Activated CD8-positive, alpha-beta T cell treated with anti-CD3 and anti-CD28 coated beads for 36 hours (primary cell): ENCODE measurements around the gene SC5D. TPM values are rescaled to one million over a fixed set of nuclear protein-coding genes. Genes with fewer than 3 reads are reported as not detected.

Experiments
- ATAC-seq: fragments of 200-7000 bp; cut with Tn5 transposase; one replicate; pipeline ENCODE4 v1.10.0; 2021; ENCODE audit warnings: mild to moderate bottlenecking, moderate library complexity
- CTCF ChIA-PET: fragments of 350-600 bp; sonication (Branson Sonifier 250); formaldehyde crosslinking; loops from one replicate; lab custom pipeline; 2021; ENCODE audit warnings: antibody characterized with exemption; lab: Charles Lee
- POLR2A ChIA-PET: fragments of 350-600 bp; sonication (Branson Sonifier 250); formaldehyde crosslinking; loops from one replicate; lab custom pipeline; 2021; ENCODE audit warnings: antibody characterized with exemption; lab: Charles Lee
- DNase-seq: peaks from one replicate; pipeline ENCODE4 v3.0.0-alpha.2; 2020
- H3K27ac Mint-ChIP-seq: one replicate; pipeline ENCODE4 v1.8.0; 2021; ENCODE audit warnings: mild to moderate bottlenecking, mixed read lengths
- H3K27me3 Mint-ChIP-seq: one replicate; pipeline ENCODE4 v1.8.0; 2021; ENCODE audit warnings: mixed read lengths
- H3K36me3 Mint-ChIP-seq: one replicate; pipeline ENCODE4 v1.8.0; 2021; ENCODE audit warnings: low read depth, mixed read lengths
- H3K4me1 Mint-ChIP-seq: one replicate; pipeline ENCODE4 v1.8.0; 2021; ENCODE audit warnings: low read depth, mixed read lengths
- H3K4me3 Mint-ChIP-seq: one replicate; pipeline ENCODE4 v1.8.0; 2021; ENCODE audit warnings: mild to moderate bottlenecking, moderate library complexity, mixed read lengths
- H3K9me3 Mint-ChIP-seq: one replicate; pipeline ENCODE4 v1.8.0; 2021; ENCODE audit warnings: mixed read lengths
- CTCF ChIP-seq: fragments of 200-600 bp; IDR thresholded peaks from one replicate; pipeline ENCODE4 v1.8.0; 2022; ENCODE audit warnings: antibody characterized with exemption, mild to moderate bottlenecking
- intact Hi-C: fragments of 100-400 bp; cut with micrococcal nuclease; formaldehyde crosslinking; loops from one replicate; pipeline ENCODE4 v1.10.0; 2022
- total RNA-seq, 2 experiments: library from RNA; stranded (reverse); gene quantifications; one replicate each; pipeline ENCODE4 v1.2.3, GENCODE V29; 2021

Gene SC5D
- total RNA-seq, 2 experiments from 2014 or later, result 18.2 to 20.5 TPM

DNA sequence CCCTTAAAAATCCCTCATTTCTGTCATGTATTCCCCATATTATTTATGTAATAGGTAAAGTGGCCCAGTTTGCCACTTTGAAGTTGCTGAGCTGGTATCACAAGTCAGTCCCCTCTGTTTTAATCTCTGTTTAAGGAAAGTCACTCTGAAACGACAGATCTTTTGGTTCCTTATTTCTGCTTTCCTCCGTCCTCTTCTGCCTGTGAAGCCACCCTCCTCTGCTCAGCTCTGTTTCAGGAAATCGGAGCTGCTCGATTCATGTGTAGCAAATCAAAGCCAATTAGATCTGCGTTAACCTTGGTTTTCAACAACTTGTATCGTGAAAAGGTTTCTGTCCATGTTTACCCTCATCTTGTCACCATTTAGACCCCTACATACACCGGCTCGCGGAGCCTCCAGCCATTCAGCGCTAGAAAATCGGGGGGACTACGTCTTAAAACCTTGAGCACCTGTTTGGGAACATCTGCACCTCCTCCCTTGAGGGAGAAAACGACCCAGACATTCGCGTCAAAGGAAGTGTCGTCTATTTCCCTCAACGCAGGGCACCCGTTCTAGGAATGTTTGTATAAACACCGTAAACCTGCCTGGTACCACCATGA lies 576 bp upstream of the SC5D start:
- Mint-ChIP-seq H3K9me3 (peaks cover 5% of the 10 kb centered on the region), H3K27ac (peak overlapping the region; percentile 94), H3K27me3 (no peaks in the 10 kb centered on the region), H3K4me3 (peak overlapping the region; percentile 91), H3K36me3 (peaks cover 4% of the 10 kb centered on the region), H3K4me1 (peaks cover 34% of the 10 kb centered on the region)
- no peak for TF ChIP-seq CTCF
- ATAC-seq, result no peak
- CTCF ChIA-PET, result interaction anchor here (0.6 to 1.8 kb wide), 4 partner anchors 10 to 299 kb away, joined by 3 to 10 read pairs (median 4); no protein-coding TSS in a partner anchor
- POLR2A ChIA-PET, result interaction anchor here (1.0 to 1.5 kb wide), 5 partner anchors 13 to 173 kb away, joined by 3 to 5 read pairs (median 4); partner anchors contain the start of gene SORL1
- no peak for DNase-seq
- intact Hi-C loops, result no loop called here

DNA sequence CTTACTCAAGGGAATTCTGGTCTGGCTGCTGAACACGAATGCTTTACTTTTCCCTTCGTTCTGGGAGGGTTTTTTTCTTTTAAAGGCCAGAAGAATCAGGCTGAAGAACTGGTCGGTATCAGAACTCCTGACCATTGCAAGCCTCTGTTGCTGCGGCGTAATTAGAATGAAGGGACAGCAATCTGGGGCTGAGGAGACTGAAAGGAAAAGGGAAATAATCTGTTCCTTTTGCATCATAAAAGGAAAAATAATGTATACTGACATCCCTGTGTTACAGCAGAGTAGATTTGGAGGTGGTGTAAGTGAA lies 670 bp downstream of the SC5D start:
- Mint-ChIP-seq H3K4me3 (peak overlapping the region; percentile 91), H3K27ac (peak overlapping the region; percentile 94), H3K27me3 (no peaks in the 10 kb centered on the region), H3K4me1 (peaks cover 38% of the 10 kb centered on the region), H3K36me3 (peaks cover 4% of the 10 kb centered on the region), H3K9me3 (peaks cover 5% of the 10 kb centered on the region)
- DNase-seq, result no peak
- ChIA-PET CTCF (interaction anchor here (1.6 kb wide), 1 partner anchor 298 kb away, joined by 8 read pairs; no protein-coding TSS in a partner anchor), POLR2A (interaction anchor here (1.4 to 1.5 kb wide), 2 partner anchors 134 to 159 kb away, joined by 3 to 5 read pairs; partner anchors contain the start of gene SORL1)
- no peak for ATAC-seq
- intact Hi-C loops, result no loop called here
- TF ChIP-seq CTCF, result no peak

GRCh38 chr11:121295246-121296029 lies 2.9 kb downstream of the SC5D start:
- CTCF ChIA-PET, result no interaction called here
- TF ChIP-seq CTCF, result no peak
- intact Hi-C loops, result no loop called here
- no peak overlapping the region for H3K27ac Mint-ChIP-seq
- ATAC-seq (no peak), DNase-seq (no peak)
- peaks cover 9% of the 10 kb centered on the region for H3K36me3 Mint-ChIP-seq
- no peaks in the 10 kb centered on the region for H3K27me3 Mint-ChIP-seq
- no peak overlapping the region for H3K4me3 Mint-ChIP-seq
- POLR2A ChIA-PET, result no interaction called here
- H3K9me3 Mint-ChIP-seq, result peaks cover 3% of the 10 kb centered on the region
- peaks cover 48% of the 10 kb centered on the region for H3K4me1 Mint-ChIP-seq

DNA sequence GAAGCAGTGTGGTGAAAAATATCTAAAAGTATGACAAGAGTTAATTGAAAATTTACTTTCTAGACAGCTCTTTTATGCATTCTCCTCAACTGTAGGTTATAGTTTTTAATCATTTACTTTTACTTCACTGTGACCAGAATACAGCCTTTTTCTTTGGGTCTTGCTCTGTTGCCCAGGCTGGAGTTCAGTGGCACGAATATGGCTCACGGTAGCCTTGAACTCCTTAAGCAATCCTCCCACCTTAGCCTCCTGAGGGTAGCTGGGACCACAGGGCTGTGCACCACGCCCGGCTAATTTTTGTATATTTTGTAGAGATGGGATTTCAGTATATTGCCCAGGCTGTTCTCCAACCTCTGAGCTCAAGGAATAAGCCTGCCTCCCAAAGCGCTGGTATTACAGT lies 5.3 kb downstream of the SC5D start:
- intact Hi-C loops, result no loop called here
- Mint-ChIP-seq H3K27me3 (no peaks in the 10 kb centered on the region), H3K4me3 (no peak overlapping the region), H3K27ac (no peak overlapping the region), H3K36me3 (peaks cover 9% of the 10 kb centered on the region), H3K4me1 (peaks cover 60% of the 10 kb centered on the region), H3K9me3 (peaks cover 3% of the 10 kb centered on the region)
- ATAC-seq (no peak), DNase-seq (no peak)
- POLR2A ChIA-PET, result interaction anchor here (0.7 to 1.2 kb wide), 3 partner anchors 11 to 1609 kb away, joined by 3 read pairs; no protein-coding TSS in a partner anchor
- CTCF ChIA-PET, result no interaction called here
- no peak for TF ChIP-seq CTCF

DNA sequence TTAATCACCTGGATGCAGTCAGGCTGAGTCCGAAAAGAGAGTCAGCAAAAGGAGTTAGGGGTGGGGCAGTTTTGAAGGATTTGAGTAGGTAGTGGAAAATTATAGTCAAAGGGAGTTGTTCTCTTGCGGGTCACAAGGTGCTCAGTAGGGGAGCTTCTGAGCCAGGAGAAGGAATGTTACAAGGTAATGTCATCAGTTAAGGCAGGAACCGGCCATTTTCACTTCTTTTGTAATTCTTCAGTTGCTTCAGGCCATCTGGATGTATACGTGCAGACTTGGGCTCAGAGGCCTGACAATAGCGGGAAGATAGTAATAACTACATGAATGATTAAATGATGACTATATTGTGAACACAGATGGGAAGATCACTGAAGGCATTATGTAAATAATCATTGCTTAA lies 6.2 kb downstream of the SC5D start:
- H3K4me3 Mint-ChIP-seq, result no peak overlapping the region
- H3K36me3 Mint-ChIP-seq, result peaks cover 9% of the 10 kb centered on the region
- TF ChIP-seq CTCF, result no peak
- ChIA-PET CTCF (no interaction called here), POLR2A (interaction anchor here (0.7 to 1.2 kb wide), 3 partner anchors 11 to 30 kb away, joined by 3 read pairs; no protein-coding TSS in a partner anchor)
- ATAC-seq (no peak), DNase-seq (no peak)
- peak overlapping the region; percentile 10 for H3K27ac Mint-ChIP-seq
- intact Hi-C loops, result no loop called here
- H3K4me1 Mint-ChIP-seq, result peaks cover 58% of the 10 kb centered on the region
- H3K9me3 Mint-ChIP-seq, result peaks cover 3% of the 10 kb centered on the region
- H3K27me3 Mint-ChIP-seq, result no peaks in the 10 kb centered on the region
